B cell (primary cell): ENCODE data around the gene ZNF747. TPM values are rescaled to one million over a fixed set of nuclear protein-coding genes. Genes with fewer than 3 reads are reported as not detected.

Experiments
- ATAC-seq: fragments of 200-7000 bp; cut with Tn5 transposase; one replicate; pipeline ENCODE4 v1.10.0; 2021; ENCODE audit warnings: low read depth, mild to moderate bottlenecking, moderate number of reproducible peaks, moderate library complexity
- CTCF ChIA-PET: fragments of 350-600 bp; sonication (Branson Sonifier 250); formaldehyde crosslinking; loops from one replicate; lab custom pipeline; 2021; ENCODE audit warnings: antibody characterized with exemption, inconsistent platforms; lab: Charles Lee
- POLR2A ChIA-PET: fragments of 350-600 bp; sonication (Branson Sonifier 250); formaldehyde crosslinking; loops from one replicate; lab custom pipeline; 2021; ENCODE audit warnings: antibody characterized with exemption; lab: Charles Lee
- DNase-seq: peaks from one replicate; pipeline ENCODE4 v3.0.0; 2013
- H2AFZ ChIP-seq: 2 replicates; pipeline ENCODE4 v1.6.1; 2012; ENCODE audit warnings: mild to moderate bottlenecking, low read depth, low read length; ENCODE audit not compliant: insufficient read depth, poor library complexity, severe bottlenecking
- H3K27ac ChIP-seq, 2 donors: 1 replicate in 1 of 2; 2 replicates in 1 of 2; pipeline ENCODE4 v1.5.1; 2012 to 2013; ENCODE audit warnings: low read length in 2 of 2, mild to moderate bottlenecking in 2 of 2, moderate library complexity in 1 of 2
- H3K27me3 ChIP-seq, 4 experiments: fragments of 200-600 bp in 1 of 4; sonication (generic) in 1 of 4; replicated peaks in 1 of 4; 1 replicate in 2 of 4; 2 replicates in 2 of 4; pipeline versions ENCODE4 v1.6.1 to v1.7.0; 2013 to 2016; ENCODE audit warnings: low read length in 3 of 4, mild to moderate bottlenecking in 2 of 4, mixed read lengths in 1 of 4, moderate library complexity in 1 of 4; ENCODE audit not compliant: insufficient read depth in 4 of 4, control insufficient read depth in 3 of 4; ENCODE audit errors: control extremely low read depth in 1 of 4
- H3K36me3 ChIP-seq, 2 experiments: replicated peaks in 1 of 2; 1 replicate in 1 of 2; 2 replicates in 1 of 2; pipeline versions ENCODE4 v1.6.1 to v1.7.1; 2013; ENCODE audit warnings: low read length in 1 of 2; ENCODE audit not compliant: insufficient read depth in 2 of 2, control insufficient read depth in 1 of 2; ENCODE audit errors: control extremely low read depth in 1 of 2, extremely low read depth in 1 of 2
- H3K4me1 ChIP-seq, 2 donors: fragments of 200-600 bp in 1 of 2; sonication (generic) in 1 of 2; 1 replicate in 1 of 2; 2 replicates in 1 of 2; pipeline versions ENCODE4 v1.5.1 to v1.6.1; 2013 to 2017; ENCODE audit warnings: low read length in 2 of 2; ENCODE audit not compliant: control insufficient read depth in 2 of 2, insufficient read depth in 2 of 2
- H3K4me2 ChIP-seq: replicated peaks from 2 replicates; pipeline ENCODE3; 2012; ENCODE audit warnings: mild to moderate bottlenecking, low read depth, low read length; ENCODE audit not compliant: poor library complexity, severe bottlenecking
- H3K4me3 ChIP-seq, 5 experiments: fragments of 200-600 bp in 1 of 5; sonication (generic) in 1 of 5; 1 replicate in 3 of 5; 2 replicates in 2 of 5; pipeline versions ENCODE4 v1.5.1 to v1.7.0; 2011 to 2016; ENCODE audit warnings: low read length in 4 of 5, mild to moderate bottlenecking in 4 of 5, low read depth in 2 of 5, control low read depth in 1 of 5, moderate library complexity in 1 of 5; ENCODE audit not compliant: insufficient read depth in 1 of 5; ENCODE audit errors: control extremely low read depth in 1 of 5, extremely low read depth in 1 of 5
- H3K79me2 ChIP-seq: fragments of 200-600 bp; sonication (generic); one replicate; pipeline ENCODE4 v1.6.0; 2016; ENCODE audit warnings: low read length; ENCODE audit not compliant: control insufficient read depth, insufficient read depth
- H3K9ac ChIP-seq: fragments of 200-600 bp; sonication (generic); 2 replicates; pipeline ENCODE4 v1.6.1; 2017; ENCODE audit warnings: mild to moderate bottlenecking, low read length, moderate library complexity
- H3K9me3 ChIP-seq, 3 donors: one replicate each; pipeline versions ENCODE4 v1.6.1 to v1.7.1; 2013; ENCODE audit warnings: low read length in 2 of 3; ENCODE audit not compliant: control insufficient read depth in 2 of 3, insufficient read depth in 1 of 3; ENCODE audit errors: control extremely low read depth in 1 of 3
- H4K20me1 ChIP-seq: 2 replicates; pipeline ENCODE4 v1.6.0; 2012; ENCODE audit warnings: mild to moderate bottlenecking, low read length; ENCODE audit not compliant: insufficient read depth, control insufficient read depth, poor library complexity, severe bottlenecking
- H3K27ac Mint-ChIP-seq: one replicate; pipeline ENCODE4 v1.8.0; 2021; ENCODE audit warnings: mixed read lengths
- H3K27me3 Mint-ChIP-seq: one replicate; pipeline ENCODE4 v1.8.0; 2021; ENCODE audit warnings: mixed read lengths
- H3K4me1 Mint-ChIP-seq: one replicate; pipeline ENCODE4 v1.8.0; 2021; ENCODE audit warnings: mixed read lengths
- H3K4me3 Mint-ChIP-seq: one replicate; pipeline ENCODE4 v1.8.0; 2021; ENCODE audit warnings: mixed read lengths
- H3K9me3 Mint-ChIP-seq: one replicate; pipeline ENCODE4 v1.8.0; 2022; ENCODE audit warnings: mixed read lengths; ENCODE audit not compliant: insufficient read depth
- EZH2 ChIP-seq: IDR thresholded peaks from 2 replicates; pipeline ENCODE4 v1.6.1; 2012; ENCODE audit warnings: borderline replicate concordance, low read depth, mild to moderate bottlenecking, moderate library complexity, low read length; ENCODE audit not compliant: insufficient read depth, poor library complexity, severe bottlenecking
- WGBS: methylation state at CpG from one replicate; pipeline ENCODE4 v1.1.5; 2013; ENCODE audit warnings: missing lambda C conversion rate; ENCODE audit not compliant: insufficient coverage; 5-methylcytosine and 5-hydroxymethylcytosine counted together
- intact Hi-C: fragments of 100-400 bp; cut with micrococcal nuclease; formaldehyde crosslinking; loops from one replicate; pipeline ENCODE4 v1.10.0; 2022
- polyA plus RNA-seq: library from polyadenylated mRNA; depleted of rRNA; stranded (reverse); fragments of >200 nt; gene quantifications from 2 replicates; pipeline ENCODE4 v1.2.3, GENCODE V29; 2012
- total RNA-seq, 2 donors: library from RNA; stranded (reverse); fragments of 120-200 nt in 1 of 2; gene quantifications; 1 replicate in 1 of 2; 2 replicates in 1 of 2; pipeline versions ENCODE4 v1.2.3 to v1.2.4, GENCODE V29; 2013 to 2022
- TF ChIP-seq, protein P1 (sequence below): fragments of 200-600 bp; IDR thresholded peaks from one replicate; pipeline ENCODE4 v1.8.0; 2022; ENCODE audit warnings: antibody characterized with exemption, mild to moderate bottlenecking

The ZNF747 gene
- total and polyA plus RNA-seq, 2 donors (not counting 1 experiment from before 2014, with no cell fraction given), result 9.7 to 17.3 TPM

DNA sequence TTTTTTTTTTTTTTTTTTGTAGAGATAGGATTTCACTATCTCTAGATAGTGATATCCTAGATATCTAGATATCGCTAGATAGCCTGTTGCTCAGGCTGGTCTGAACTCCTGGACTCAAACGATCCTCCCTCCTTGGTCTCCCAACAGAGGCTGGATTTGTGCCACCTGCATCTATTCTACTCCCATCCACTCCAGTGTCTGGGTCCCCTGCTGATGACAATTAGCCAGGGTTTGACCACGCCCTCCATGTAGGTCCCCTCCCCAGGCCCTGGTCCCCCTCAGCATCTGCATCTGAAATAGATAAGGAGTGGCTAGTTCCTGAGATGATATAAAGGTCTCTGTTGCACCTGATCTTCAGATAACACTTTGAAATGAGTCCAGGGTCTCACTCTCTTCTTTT, 34.6 kb upstream of the ZNF747 start:
- intact Hi-C loops, result no loop called here

More for the DNA sequence above, 34.6 kb upstream of the ZNF747 start:
- ATAC-seq (no peak), DNase-seq (no peak)
- Histone ChIP-seq H3K9ac (no peak overlapping the region), H3K4me2 (no peak overlapping the region), H3K79me2 (peaks cover 6% of the 10 kb centered on the region), H3K9me3 (no peaks in the 10 kb centered on the region), H4K20me1 (no peaks in the 10 kb centered on the region), H2AFZ (no peak overlapping the region), H3K36me3 (no peaks in the 10 kb centered on the region), H3K4me3 (no peak overlapping the region), H3K27ac (peak overlapping the region in 1 of 2 donors; percentile 66), H3K4me1 (peaks cover 29 to 43% of the 10 kb centered on the region in 2 donors), H3K27me3 (no peaks in the 10 kb centered on the region)
- TF ChIP-seq, protein P1, sequence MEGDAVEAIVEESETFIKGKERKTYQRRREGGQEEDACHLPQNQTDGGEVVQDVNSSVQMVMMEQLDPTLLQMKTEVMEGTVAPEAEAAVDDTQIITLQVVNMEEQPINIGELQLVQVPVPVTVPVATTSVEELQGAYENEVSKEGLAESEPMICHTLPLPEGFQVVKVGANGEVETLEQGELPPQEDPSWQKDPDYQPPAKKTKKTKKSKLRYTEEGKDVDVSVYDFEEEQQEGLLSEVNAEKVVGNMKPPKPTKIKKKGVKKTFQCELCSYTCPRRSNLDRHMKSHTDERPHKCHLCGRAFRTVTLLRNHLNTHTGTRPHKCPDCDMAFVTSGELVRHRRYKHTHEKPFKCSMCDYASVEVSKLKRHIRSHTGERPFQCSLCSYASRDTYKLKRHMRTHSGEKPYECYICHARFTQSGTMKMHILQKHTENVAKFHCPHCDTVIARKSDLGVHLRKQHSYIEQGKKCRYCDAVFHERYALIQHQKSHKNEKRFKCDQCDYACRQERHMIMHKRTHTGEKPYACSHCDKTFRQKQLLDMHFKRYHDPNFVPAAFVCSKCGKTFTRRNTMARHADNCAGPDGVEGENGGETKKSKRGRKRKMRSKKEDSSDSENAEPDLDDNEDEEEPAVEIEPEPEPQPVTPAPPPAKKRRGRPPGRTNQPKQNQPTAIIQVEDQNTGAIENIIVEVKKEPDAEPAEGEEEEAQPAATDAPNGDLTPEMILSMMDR, result no peak
- no peak for TF ChIP-seq EZH2
- Mint-ChIP-seq H3K9me3 (no peaks in the 10 kb centered on the region), H3K27ac (peak overlapping the region; percentile 50), H3K4me1 (peaks cover 37% of the 10 kb centered on the region), H3K27me3 (no peaks in the 10 kb centered on the region), H3K4me3 (peak overlapping the region; percentile 26)
- ChIA-PET CTCF (interaction anchor here (1.2 to 1.3 kb wide), 2 partner anchors 11 to 139 kb away, joined by 3 to 8 read pairs; partner anchors contain the start of genes DCTPP1 and ZNF764), POLR2A (interaction anchor here (0.7 to 1.4 kb wide), 4 partner anchors 11 to 140 kb away, joined by 5 to 18 read pairs (median 8); partner anchors contain the start of genes DCTPP1 and ZNF764)
- WGBS, result 100% methylated on average over 1 of the region's 3 CpGs
